ENCODE data around the gene MRI1. TPM values are rescaled to one million over a fixed set of nuclear protein-coding genes. Genes with fewer than 3 reads are reported as not detected.

MRI1 gene
- total RNA-seq, 3 donors from 2014 or later, result 45.9 to 72.4 (median 71.4) TPM

DNA sequence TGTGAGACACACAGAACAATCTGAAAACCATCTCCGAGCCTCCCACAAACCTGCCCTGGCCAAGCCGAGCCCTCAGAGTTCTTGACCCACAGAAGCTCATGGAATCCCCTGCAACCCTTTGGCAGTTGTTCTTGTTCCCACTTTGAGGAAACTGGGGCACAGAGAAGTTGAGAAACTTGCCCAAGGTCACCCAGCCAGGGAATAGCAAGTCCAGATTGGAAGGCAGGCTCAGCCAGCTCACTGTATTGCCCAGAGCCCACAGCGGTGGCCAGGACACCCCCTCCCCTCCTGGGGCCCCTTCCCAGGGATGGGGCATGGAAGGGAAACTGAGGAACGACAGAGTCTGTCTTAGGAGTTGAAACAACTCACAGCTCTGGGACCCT lies 32.7 kb downstream of the MRI1 start:
- intact Hi-C loops (cut with DNase I; ENCODE audit: low total_unique reads), result no loop called here
- peaks cover 5 to 12% of the 10 kb centered on the region in 2 donors for H3K4me1 ChIP-seq
- no peak for TF ChIP-seq POLR2A (IDR thresholded peaks at IDR 0.05)
- no peak for TF ChIP-seq POLR2AphosphoS5 (IDR thresholded peaks at IDR 0.05)
- TF ChIP-seq, protein P1, sequence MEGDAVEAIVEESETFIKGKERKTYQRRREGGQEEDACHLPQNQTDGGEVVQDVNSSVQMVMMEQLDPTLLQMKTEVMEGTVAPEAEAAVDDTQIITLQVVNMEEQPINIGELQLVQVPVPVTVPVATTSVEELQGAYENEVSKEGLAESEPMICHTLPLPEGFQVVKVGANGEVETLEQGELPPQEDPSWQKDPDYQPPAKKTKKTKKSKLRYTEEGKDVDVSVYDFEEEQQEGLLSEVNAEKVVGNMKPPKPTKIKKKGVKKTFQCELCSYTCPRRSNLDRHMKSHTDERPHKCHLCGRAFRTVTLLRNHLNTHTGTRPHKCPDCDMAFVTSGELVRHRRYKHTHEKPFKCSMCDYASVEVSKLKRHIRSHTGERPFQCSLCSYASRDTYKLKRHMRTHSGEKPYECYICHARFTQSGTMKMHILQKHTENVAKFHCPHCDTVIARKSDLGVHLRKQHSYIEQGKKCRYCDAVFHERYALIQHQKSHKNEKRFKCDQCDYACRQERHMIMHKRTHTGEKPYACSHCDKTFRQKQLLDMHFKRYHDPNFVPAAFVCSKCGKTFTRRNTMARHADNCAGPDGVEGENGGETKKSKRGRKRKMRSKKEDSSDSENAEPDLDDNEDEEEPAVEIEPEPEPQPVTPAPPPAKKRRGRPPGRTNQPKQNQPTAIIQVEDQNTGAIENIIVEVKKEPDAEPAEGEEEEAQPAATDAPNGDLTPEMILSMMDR (IDR thresholded peaks at IDR 0.05), result no peak
- H3K27me3 ChIP-seq, result no peaks in the 10 kb centered on the region
- H3K27ac ChIP-seq, result peak overlapping the region; percentile 97 to 99
- no peaks in the 10 kb centered on the region for H3K36me3 ChIP-seq
- no peaks in the 10 kb centered on the region for H3K9me3 ChIP-seq
- H3K4me3 ChIP-seq, result peak overlapping the region; percentile 76 to 91 (median 81)
- no peak for DNase-seq (ENCODE audit: low spot score in 2 of 2)

DNA sequence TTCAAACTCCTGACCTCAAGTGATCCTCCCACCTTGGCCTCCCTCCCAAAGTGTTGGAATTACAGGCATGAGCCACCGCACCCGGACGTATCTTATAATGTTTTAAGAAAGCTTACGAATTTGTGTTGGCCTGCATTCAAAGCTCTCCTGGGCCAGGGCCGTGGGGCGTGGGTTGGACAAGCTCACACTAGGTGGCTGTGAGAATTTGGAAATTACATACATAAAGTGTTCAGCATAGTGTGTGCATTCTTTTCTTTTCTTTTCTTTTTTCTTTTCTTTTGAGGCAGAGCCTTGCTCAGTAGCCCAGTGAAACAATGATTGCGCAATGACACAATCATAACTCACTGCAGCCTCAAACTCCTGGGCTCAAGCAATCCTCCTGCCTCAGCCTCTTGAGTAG lies 33.5 kb downstream of the MRI1 start:
- peak in 1 of 2 donors; percentile 77 for DNase-seq (ENCODE audit: low spot score in 2 of 2)
- Histone ChIP-seq H3K4me3 (no peak overlapping the region), H3K4me1 (peaks cover 5 to 12% of the 10 kb centered on the region in 2 donors), H3K27ac (peak overlapping the region; percentile 97 to 99), H3K36me3 (no peaks in the 10 kb centered on the region), H3K9me3 (no peaks in the 10 kb centered on the region), H3K27me3 (no peaks in the 10 kb centered on the region)
- intact Hi-C loops (cut with DNase I; ENCODE audit: low total_unique reads), result no loop called here
- TF ChIP-seq, protein P1 (IDR thresholded peaks at IDR 0.05), result no peak
- TF ChIP-seq POLR2AphosphoS5 (IDR thresholded peaks at IDR 0.05) (peak in 1 of 3 donors; percentile 37), POLR2A (IDR thresholded peaks at IDR 0.05) (no peak)

DNA sequence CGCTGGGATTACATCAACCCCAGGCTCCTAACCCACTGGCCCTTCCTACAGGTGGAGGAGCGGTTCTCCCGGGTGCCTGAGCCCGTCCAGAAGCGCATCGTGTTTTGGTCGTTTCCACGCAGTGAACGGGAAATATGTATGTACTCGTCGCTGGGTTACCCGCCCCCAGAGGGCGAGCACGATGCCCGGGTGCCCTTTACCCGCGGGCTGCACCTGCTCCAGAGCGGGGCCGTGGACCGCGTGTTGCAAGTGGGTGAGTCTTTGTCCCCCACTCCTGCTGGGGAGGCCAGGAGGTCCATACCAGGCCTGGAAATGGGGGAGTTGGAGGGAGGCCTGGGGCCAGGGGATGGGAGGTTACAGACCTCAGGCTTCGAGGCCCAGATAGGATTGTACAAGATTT lies 35.3 kb downstream of the MRI1 start:
- intact Hi-C loops (cut with DNase I; ENCODE audit: low total_unique reads), result no loop called here
- peaks cover 5 to 12% of the 10 kb centered on the region in 2 donors for H3K4me1 ChIP-seq
- no peaks in the 10 kb centered on the region for H3K9me3 ChIP-seq
- H3K27ac ChIP-seq, result no peak overlapping the region
- H3K27me3 ChIP-seq, result no peaks in the 10 kb centered on the region
- no peak overlapping the region for H3K4me3 ChIP-seq
- TF ChIP-seq, protein P1 (IDR thresholded peaks at IDR 0.05), result no peak
- no peak for TF ChIP-seq POLR2AphosphoS5 (IDR thresholded peaks at IDR 0.05)
- TF ChIP-seq POLR2A (IDR thresholded peaks at IDR 0.05), result no peak
- no peaks in the 10 kb centered on the region for H3K36me3 ChIP-seq
- no peak for DNase-seq (ENCODE audit: low spot score in 2 of 2)

- TF ChIP-seq, protein P1 (IDR thresholded peaks at IDR 0.05), result no peak
- TF ChIP-seq POLR2A (IDR thresholded peaks at IDR 0.05) (no peak), POLR2AphosphoS5 (IDR thresholded peaks at IDR 0.05) (peak in 1 of 3 donors; percentile 34)
- DNase-seq (ENCODE audit: low spot score in 2 of 2), result peak; percentile 66 to 75
- intact Hi-C loops (cut with DNase I; ENCODE audit: low total_unique reads), result no loop called here
- Histone ChIP-seq H3K9me3 (no peaks in the 10 kb centered on the region), H3K4me3 (no peak overlapping the region), H3K27ac (peak overlapping the region; percentile 61 to 68), H3K4me1 (no peaks in the 10 kb centered on the region), H3K27me3 (no peaks in the 10 kb centered on the region), H3K36me3 (no peaks in the 10 kb centered on the region)
Measured at GRCh38 chr19:13803038-13803437, 38.7 kb downstream of the MRI1 start.

- DNase-seq (ENCODE audit: low spot score in 2 of 2), result no peak
- no peaks in the 10 kb centered on the region for H3K36me3 ChIP-seq
- no peak overlapping the region for H3K27ac ChIP-seq
- no peaks in the 10 kb centered on the region for H3K9me3 ChIP-seq
- H3K4me1 ChIP-seq, result no peaks in the 10 kb centered on the region
- TF ChIP-seq, protein P1 (IDR thresholded peaks at IDR 0.05), result no peak
- TF ChIP-seq POLR2AphosphoS5 (IDR thresholded peaks at IDR 0.05) (no peak), POLR2A (IDR thresholded peaks at IDR 0.05) (no peak)
- no peaks in the 10 kb centered on the region for H3K27me3 ChIP-seq
- intact Hi-C loops (cut with DNase I; ENCODE audit: low total_unique reads), result no loop called here
- H3K4me3 ChIP-seq, result no peak overlapping the region
Measured at GRCh38 chr19:13804830-13805683, 40.7 kb downstream of the MRI1 start.

Measured in breast epithelium (tissue), 4 donors.